Measurements from ENCODE around the gene MICU2.

Gene MICU2

GRCh38 chr13:21603531-21604448 lies at the start of gene MICU2:
TSS of gene MICU2 (minus strand) at chr13:21604170. CDS start at chr13:21604148, 22 bp downstream.
- DNase-seq, result peak; percentile 83

- no peak for DNase-seq
Observed at GRCh38 chr13:21641629-21642028, 37.7 kb upstream of the MICU2 start.

GRCh38 chr13:21639561-21639960 lies 35.6 kb upstream of the MICU2 start:
- no peak for DNase-seq

- peak; percentile 36 for DNase-seq
Observed at GRCh38 chr13:21638319-21639282, 34.6 kb upstream of the MICU2 start.

- peak; percentile 51 for DNase-seq
Observed at GRCh38 chr13:21637296-21637695, 33.3 kb upstream of the MICU2 start.

- peak; percentile 4 for DNase-seq
Observed at GRCh38 chr13:21636656-21637055, 32.7 kb upstream of the MICU2 start.

- no peak for DNase-seq
Observed at GRCh38 chr13:21632196-21632595, 28.2 kb upstream of the MICU2 start.

GRCh38 chr13:21625366-21625765 lies 21.4 kb upstream of the MICU2 start:
- DNase-seq, result peak; percentile 69

GRCh38 chr13:21620861-21621260 lies 16.9 kb upstream of the MICU2 start:
- DNase-seq, result no peak

- DNase-seq, result no peak
Observed at GRCh38 chr13:21619633-21620220, 15.8 kb upstream of the MICU2 start.

GRCh38 chr13:21616880-21617279 lies 12.9 kb upstream of the MICU2 start:
- DNase-seq, result no peak

- no peak for DNase-seq
Observed at GRCh38 chr13:21616205-21616866, 12.4 kb upstream of the MICU2 start.

- DNase-seq, result no peak
Observed at GRCh38 chr13:21615427-21615826, 11.5 kb upstream of the MICU2 start.

GRCh38 chr13:21613791-21614190 lies 9.8 kb upstream of the MICU2 start:
- no peak for DNase-seq

- DNase-seq, result no peak
Observed at GRCh38 chr13:21611385-21611784, 7.4 kb upstream of the MICU2 start.

GRCh38 chr13:21610687-21611086 lies 6.7 kb upstream of the MICU2 start:
- DNase-seq, result no peak

- DNase-seq, result no peak
Observed at GRCh38 chr13:21608961-21609360, 5.0 kb upstream of the MICU2 start.

- no peak for DNase-seq
Observed at GRCh38 chr13:21606796-21607195, 2.8 kb upstream of the MICU2 start.

GRCh38 chr13:21606251-21606650 lies 2.3 kb upstream of the MICU2 start:
- no peak for DNase-seq

- no peak for DNase-seq
Observed at GRCh38 chr13:21596722-21597121, 7.2 kb downstream of the MICU2 start.

- DNase-seq, result no peak
Observed at GRCh38 chr13:21595546-21595822, 8.5 kb downstream of the MICU2 start.

- DNase-seq, result no peak
Observed at GRCh38 chr13:21594715-21595545, 9.0 kb downstream of the MICU2 start.
